Stimulated activated CD4-positive, alpha-beta T cell treated with anti-CD3 and anti-CD28 coated beads, Interleukin-4, amount 100 ng/mL, for 4 hours (primary cell): ENCODE data around the gene BRSK2.
"Not testable (repeated sequence)": the region's sequence is repeated elsewhere in the genome, so short reads cannot be mapped to it uniquely, and the experiment has no call there.

ENCODE experiments used
- DNase-seq, 2 experiments: peaks; one replicate each; pipeline ENCODE4 v3.0.0-alpha.2; 2020

The BRSK2 gene

GRCh38 chr11:1502168-1502953 is 112.6 kb downstream of the BRSK2 start:
- DNase-seq, result no peak

- DNase-seq, result no peak
Observed at GRCh38 chr11:1502954-1503707, 113.4 kb downstream of the BRSK2 start.

GRCh38 chr11:1503708-1504104 is 114.0 kb downstream of the BRSK2 start:
- DNase-seq, result no peak

- DNase-seq, result no peak
Observed at GRCh38 chr11:1504138-1504537, 114.4 kb downstream of the BRSK2 start.

DNA sequence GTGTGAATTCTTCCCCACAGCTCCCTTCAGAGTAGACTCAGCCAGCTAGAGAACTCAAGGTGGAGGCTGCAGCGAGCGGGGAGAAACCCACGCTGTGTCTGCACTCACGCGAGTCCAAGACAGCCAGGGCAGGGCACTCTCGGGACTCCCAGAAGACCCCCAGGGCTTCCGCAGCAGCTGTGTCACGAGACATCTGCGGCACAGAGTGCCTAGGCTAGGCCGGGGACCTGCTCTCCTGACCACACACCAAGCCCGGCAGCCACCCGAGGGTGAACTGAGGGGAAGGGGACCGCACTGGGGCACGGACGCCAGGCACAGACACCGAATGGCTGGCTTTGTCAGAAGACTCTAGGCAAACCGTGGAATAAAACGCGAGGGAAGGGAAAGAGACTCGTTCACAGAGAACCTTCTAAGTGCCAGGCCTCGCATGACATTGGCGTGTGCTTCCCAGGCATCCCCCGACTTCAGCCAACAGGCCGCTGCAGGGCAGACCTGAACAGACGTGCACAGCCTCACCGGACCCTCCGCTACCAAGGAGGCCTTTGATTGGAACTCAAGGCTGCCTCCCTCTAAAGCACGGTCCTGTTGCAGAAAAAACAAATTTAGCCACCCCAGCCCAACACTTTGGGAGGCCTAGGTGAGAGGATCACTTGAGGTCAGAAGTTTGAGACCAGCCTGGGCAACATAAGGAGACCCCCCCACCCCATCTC is 115.0 kb downstream of the BRSK2 start:
- no peak for DNase-seq

GRCh38 chr11:1505480-1505879 is 115.7 kb downstream of the BRSK2 start:
- no peak for DNase-seq

DNA sequence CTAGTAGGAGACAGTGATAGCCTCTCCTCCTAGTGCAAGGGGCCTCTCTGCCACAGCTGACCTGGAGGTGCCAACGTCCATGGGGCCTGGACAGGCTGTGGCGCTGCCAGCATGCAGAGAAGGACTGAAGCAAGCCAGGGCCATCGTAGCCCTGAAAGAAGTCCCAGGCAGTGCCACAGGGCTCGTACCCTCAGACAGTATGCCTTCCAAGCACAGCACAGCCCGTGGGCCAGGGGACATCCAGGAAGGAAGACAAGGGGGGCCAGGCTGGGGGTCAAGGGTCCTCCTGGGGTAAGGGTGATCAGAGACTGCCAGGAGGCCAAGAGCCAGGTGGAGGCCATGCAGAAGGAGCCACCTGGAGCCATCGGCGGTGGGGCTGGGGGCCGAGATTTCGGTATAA is 117.2 kb downstream of the BRSK2 start:
- no peak for DNase-seq

GRCh38 chr11:1507381-1508140 is 117.8 kb downstream of the BRSK2 start:
- DNase-seq, result no peak

- DNase-seq, result no peak
Observed at GRCh38 chr11:1508491-1508891, 118.8 kb downstream of the BRSK2 start.

GRCh38 chr11:1508986-1509385 is 119.3 kb downstream of the BRSK2 start:
- DNase-seq, result no peak

- DNase-seq, result no peak
Observed at GRCh38 chr11:1509626-1510255, 120.0 kb downstream of the BRSK2 start.

GRCh38 chr11:1510351-1510750 is 120.6 kb downstream of the BRSK2 start:
- not testable (repeated sequence) for DNase-seq

GRCh38 chr11:1510928-1511327 is 121.2 kb downstream of the BRSK2 start:
- DNase-seq, result no peak

DNA sequence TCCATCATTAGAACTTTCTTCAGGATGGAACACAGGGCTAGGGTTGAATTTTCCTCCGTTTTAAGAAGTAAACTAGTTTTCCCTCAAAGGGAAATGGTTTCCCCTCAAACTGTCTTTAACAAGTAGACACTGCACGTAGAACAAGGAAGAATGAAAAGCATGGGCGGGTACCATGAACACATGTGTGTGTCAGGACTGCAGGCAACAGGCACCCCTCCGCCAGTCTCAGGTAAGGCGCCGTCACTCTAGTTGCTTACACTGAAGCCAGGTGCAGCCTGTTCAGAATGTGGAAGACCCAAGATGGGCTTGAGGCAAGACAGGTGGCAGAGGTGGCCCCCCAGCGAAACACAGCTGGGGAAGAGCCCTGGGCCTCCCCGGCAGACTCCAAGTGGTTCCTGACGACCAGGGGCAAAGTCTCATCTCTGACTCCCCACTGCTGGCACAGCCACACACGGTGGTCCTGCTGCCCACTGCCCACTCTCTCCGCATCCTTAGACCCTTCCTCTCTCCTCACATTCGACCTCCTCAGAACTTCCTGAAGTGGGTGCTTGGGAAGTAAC is 122.3 kb downstream of the BRSK2 start:
- no peak for DNase-seq
